Measurements from ENCODE around the gene WDR17.

GRCh38 chr4:176193126-176193525, 127.5 kb downstream of the WDR17 start:
- TF ChIP-seq CTCF (IDR thresholded peaks at IDR 0.05) (no peak), EP300 (IDR thresholded peaks at IDR 0.05) (no peak), POLR2A (IDR thresholded peaks at IDR 0.05) (no peak), POLR2AphosphoS5 (IDR thresholded peaks at IDR 0.05) (peak; percentile 34)

Measured in gastroesophageal sphincter (tissue), 3 donors.